Measurements from ENCODE around the gene ORMDL3.

DNA sequence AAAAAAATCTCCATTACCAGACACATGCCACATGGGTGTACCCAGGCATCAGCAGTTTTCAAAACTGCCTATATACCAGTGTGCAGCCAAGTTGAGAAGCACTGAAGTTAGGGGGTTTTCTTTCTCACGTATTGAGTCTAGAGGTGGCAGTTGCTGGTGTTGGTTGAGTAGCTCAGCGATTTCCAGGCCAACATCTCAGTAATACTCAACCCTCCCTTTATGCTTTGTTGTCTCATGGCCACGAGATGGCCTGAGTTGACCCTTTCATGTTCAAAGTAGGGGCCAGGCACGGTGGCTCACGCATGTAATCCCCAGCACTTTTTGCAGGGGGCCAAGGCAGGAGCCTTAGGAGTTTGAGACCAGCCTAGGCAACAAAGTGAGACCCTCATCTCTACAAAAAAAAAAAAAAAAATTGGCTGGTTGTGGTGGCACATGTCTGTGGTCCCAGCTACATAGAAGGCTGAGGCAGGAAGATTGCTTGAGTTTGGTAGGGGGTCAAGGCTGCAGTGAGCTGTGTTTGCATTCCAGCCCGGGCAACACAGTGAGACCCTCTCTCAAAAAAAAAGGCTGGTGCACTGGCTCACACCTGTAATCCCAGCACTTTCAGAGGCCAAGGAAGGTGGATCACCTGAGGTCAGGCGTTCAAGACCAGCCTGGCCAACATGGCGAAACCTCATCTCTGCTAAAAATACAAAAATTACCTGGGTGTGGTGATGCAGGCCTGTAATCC lies 10.9 kb upstream of the ORMDL3 start:
- TF ChIP-seq, protein P1, sequence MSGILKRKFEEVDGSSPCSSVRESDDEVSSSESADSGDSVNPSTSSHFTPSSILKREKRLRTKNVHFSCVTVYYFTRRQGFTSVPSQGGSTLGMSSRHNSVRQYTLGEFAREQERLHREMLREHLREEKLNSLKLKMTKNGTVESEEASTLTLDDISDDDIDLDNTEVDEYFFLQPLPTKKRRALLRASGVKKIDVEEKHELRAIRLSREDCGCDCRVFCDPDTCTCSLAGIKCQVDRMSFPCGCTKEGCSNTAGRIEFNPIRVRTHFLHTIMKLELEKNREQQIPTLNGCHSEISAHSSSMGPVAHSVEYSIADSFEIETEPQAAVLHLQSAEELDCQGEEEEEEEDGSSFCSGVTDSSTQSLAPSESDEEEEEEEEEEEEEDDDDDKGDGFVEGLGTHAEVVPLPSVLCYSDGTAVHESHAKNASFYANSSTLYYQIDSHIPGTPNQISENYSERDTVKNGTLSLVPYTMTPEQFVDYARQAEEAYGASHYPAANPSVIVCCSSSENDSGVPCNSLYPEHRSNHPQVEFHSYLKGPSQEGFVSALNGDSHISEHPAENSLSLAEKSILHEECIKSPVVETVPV (CRISPR knock-in tag; IDR thresholded peaks at IDR 0.05) = no peak
- TF ChIP-seq BACH2 (CRISPR knock-in tag; IDR thresholded peaks at IDR 0.05; ENCODE audit: borderline replicate concordance) (no peak), ESRRG (CRISPR knock-in tag; IDR thresholded peaks at IDR 0.05) (no peak), ZNF8 (CRISPR knock-in tag; IDR thresholded peaks at IDR 0.05) (no peak), ZFP30 (CRISPR knock-in tag; IDR thresholded peaks at IDR 0.05) (no peak), RARB (CRISPR knock-in tag; IDR thresholded peaks at IDR 0.05) (no peak), PPARA (CRISPR knock-in tag; IDR thresholded peaks at IDR 0.05; ENCODE audit: borderline replicate concordance) (no peak), GLIS3 (CRISPR knock-in tag; IDR thresholded peaks at IDR 0.05) (no peak)
- TF ChIP-seq, protein P2, sequence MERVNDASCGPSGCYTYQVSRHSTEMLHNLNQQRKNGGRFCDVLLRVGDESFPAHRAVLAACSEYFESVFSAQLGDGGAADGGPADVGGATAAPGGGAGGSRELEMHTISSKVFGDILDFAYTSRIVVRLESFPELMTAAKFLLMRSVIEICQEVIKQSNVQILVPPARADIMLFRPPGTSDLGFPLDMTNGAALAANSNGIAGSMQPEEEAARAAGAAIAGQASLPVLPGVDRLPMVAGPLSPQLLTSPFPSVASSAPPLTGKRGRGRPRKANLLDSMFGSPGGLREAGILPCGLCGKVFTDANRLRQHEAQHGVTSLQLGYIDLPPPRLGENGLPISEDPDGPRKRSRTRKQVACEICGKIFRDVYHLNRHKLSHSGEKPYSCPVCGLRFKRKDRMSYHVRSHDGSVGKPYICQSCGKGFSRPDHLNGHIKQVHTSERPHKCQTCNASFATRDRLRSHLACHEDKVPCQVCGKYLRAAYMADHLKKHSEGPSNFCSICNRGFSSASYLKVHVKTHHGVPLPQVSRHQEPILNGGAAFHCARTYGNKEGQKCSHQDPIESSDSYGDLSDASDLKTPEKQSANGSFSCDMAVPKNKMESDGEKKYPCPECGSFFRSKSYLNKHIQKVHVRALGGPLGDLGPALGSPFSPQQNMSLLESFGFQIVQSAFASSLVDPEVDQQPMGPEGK (CRISPR knock-in tag; IDR thresholded peaks at IDR 0.05; ENCODE audit: borderline replicate concordance) = no peak

Measured in SK-N-SH treated with all-trans-retinoic acid at 6 μM for 48 hours (cell line).